NK-92 (cell line): ENCODE results near the gene HOXC11.

Source experiments
- DNase-seq: peaks from one replicate; lab custom pipeline; 2025; ENCODE audit not compliant: unreplicated experiment; lab: John Stamatoyannopoulos, UW

The HOXC11 gene

GRCh38 chr12:53983950-53984572, 11.1 kb downstream of the HOXC11 start:
- DNase-seq: no peak

GRCh38 chr12:53984901-53985691, 12.2 kb downstream of the HOXC11 start, which contains the start of gene HOXC10:
TSS of gene HOXC10 (plus strand) at chr12:53985146. CDS start at chr12:53985260, 114 bp downstream.
- no peak for DNase-seq

DNA sequence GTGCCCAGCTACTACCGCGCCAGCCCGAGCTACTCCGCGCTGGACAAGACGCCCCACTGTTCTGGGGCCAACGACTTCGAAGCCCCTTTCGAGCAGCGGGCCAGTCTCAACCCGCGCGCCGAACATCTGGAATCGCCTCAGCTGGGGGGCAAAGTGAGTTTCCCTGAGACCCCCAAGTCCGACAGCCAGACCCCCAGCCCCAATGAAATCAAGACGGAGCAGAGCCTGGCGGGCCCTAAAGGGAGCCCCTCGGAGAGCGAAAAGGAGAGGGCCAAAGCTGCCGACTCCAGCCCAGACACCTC, 12.7 kb downstream of the HOXC11 start:
- no peak for DNase-seq

GRCh38 chr12:53985994-53986685, 13.2 kb downstream of the HOXC11 start:
- no peak for DNase-seq

DNA sequence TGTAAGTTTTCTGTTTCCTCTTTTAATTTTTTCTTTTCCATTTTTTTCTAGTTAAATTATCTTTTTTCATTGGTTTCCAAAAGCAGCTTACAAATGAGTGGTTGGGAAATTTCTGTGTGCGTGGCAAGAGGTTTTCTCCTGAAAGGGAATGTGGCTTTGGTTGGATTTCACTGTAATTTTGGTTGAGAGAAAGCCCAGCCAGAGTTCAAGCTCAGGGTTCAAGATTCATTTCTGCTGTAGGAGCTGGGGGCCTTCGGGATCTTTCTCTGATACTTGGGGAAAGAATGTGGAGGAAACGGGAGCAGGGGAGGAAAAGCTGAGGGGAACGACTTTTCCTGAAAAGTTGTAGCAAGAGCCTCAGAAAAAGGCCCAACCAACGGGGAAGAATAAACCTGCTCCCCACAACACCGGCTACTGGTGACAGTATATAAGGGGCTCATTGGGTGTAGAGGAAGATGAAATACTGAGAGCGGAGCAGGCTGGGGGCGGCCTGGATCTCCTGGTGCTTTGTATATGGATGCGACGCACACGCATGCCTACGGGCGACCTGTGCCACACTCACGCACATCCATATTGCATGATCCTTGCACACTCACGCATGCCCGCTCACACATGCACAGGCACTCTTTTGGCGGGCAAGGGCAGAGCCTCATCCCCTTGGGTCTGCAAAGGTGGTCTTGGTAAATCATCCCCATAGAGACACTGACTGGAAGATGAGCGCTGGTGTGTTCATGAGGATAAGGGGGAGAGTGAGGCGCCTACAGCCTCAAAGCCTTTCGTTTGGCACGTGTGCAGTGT, 14.0 kb downstream of the HOXC11 start:
- DNase-seq: no peak

- DNase-seq: no peak
Observed at GRCh38 chr12:53987787-53988230, 14.9 kb downstream of the HOXC11 start.

DNA sequence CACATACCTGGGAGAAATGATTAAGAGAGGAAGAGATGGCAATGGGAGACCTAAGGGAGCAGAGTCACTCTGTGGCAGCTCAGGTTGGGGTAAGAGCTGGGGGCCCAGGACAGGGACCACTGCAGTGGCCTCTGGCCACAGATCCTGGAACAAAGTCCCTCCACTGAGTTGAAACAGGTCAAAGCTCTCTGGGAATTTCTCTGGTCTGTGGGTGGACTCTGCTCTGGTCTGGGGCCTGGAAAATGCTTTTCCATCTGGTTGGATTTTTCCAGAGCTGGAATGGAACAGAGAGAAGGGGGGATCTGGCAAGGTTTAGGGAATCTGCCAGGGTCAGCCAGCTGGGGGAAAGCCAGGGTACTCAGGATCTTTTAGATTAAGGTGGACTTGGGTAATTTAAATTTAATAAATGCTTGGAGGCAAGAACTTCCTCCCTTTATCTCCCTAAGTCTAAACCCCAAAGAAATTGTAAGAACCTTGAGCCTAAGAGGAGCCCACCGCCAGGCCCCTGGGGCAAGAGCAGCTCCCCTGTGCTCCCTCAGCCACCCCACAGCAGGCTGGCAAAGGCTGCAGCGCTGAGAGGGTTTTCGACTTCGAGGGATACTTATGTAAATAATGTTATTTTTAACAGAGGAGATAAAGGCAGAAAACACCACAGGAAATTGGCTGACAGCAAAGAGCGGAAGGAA, 15.8 kb downstream of the HOXC11 start:
- no peak for DNase-seq

- no peak for DNase-seq
Observed at GRCh38 chr12:53989227-53990113, 16.5 kb downstream of the HOXC11 start.

DNA sequence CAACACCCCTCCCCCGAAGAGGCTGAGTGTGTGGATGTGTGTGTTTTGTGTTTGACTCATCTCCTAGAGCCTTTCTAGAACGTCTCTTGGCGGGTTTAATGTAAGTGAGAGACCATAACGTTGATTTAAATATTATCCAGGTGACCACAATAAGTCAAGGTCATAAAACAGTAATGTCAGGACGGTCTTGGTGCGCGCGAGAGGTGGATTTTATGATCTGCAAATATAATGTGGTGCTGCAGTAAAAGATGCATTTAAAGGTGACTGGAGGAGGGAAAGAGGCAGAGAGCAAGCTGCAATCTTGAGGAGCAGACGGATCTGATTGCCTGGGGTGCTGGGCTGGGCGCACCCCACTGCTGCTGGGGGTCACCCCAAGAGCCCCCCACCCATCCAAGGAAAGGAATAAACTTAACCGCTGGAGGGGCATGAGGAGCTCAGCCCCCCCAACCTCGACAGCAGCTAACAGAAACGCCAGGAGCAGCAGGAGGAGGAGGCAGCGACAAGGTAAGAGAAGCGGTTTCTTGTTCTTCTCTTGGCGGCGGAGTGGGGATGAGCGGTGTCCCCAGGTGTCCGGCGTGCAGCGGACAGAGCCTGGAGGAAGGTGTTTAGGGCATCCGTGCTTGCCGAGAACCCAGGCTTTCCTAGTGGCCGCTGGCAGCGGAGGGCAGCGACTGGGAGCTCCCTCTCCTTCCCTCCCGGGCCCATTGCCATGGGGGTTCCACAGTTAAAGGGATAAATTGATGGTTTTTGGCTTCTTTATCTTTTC, 17.6 kb downstream of the HOXC11 start:
- no peak for DNase-seq

GRCh38 chr12:53991077-53991460, 18.1 kb downstream of the HOXC11 start:
- no peak for DNase-seq

DNA sequence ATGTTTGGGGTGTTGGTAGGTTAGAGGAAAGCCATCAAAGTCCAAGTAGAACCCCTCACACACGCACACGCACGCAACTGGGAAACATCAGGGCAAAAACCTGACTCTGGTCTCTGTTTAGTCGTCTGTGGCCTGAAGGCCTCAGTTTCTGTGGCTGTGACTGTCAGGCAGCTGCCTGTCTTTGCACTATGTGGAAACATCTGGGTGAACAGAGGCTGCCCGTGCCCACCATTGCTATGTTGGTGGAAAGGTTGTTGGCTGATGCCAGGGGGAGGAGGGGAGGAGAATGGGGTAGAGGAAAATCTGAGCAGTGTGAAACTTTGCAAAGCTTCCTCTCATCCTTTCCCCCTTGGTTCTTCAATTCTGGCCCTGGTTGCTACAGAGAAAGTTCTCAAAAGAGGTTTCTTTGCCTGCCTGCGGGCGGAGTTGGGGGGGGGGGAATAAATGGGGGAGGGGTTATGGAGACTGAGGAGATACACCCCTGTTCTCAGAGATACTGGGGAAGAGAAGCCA, 19.5 kb downstream of the HOXC11 start:
- no peak for DNase-seq

- no peak for DNase-seq
Observed at GRCh38 chr12:53993162-53994008, 20.5 kb downstream of the HOXC11 start.

DNA sequence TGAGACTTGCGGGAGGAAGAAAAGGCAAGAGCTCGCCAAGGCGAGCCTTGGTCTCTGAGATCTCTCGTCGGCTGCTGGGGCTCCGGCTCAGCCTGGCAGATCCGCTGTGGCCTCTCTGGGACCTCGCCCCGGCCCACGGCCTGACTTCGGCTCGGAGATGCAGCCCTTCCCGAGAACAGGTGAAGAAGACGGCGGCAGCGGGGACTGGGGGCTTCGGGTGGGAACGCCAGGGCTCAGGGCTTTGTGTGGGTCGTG, 21.0 kb downstream of the HOXC11 start:
- no peak for DNase-seq

- DNase-seq: no peak
Observed at GRCh38 chr12:53994264-53995001, 21.5 kb downstream of the HOXC11 start.

- DNase-seq: no peak
Observed at GRCh38 chr12:53995002-53995377, 22.1 kb downstream of the HOXC11 start.

DNA sequence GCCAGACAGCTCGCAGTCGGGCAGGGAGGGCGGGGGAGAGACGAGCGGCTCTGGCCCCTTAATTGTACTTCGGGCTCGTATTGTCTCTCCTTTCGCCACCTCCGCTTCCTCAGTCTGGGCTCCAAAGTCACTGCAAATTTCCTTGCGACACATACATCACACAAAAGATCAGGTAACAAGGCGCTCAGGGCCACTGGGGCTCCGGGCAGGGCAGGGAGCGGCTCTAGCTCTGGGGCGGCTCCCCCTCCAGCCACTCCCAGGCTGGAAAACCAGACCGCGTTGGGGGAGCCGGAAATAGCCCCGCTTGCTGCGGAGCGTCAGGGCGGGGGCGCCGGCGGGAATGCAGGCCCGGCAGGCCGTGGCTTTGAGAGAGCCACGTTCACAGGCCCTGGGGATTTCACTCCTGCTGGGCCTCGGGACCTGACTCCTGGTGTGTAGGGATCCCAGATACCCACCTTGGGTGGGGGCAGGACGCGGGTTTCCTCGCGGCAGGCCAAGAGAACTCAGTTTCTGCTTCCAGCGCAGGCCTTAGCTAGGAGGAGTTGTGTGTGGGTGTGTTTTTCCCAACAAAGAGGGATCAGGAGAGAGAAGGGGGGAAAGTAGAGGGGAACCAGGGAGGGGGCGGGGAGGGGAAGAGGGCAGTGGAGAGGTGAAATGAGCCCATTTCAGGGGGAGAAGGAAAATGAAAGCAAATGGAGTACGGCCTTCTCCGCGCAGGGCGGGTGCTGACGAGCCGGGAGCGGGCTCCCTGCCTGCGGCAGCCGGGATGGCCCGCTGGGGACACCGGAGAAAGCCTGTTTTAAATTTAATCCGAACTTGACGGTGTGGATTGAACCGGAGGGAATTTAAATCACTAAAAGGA, 22.7 kb downstream of the HOXC11 start:
- no peak for DNase-seq
